ENCODE data around the gene ACP4.
"Not testable (repeated sequence)": the region's sequence is repeated elsewhere in the genome, so short reads cannot be mapped to it uniquely, and the experiment has no call there.

ACP4 gene

GRCh38 chr19:50770888-50771287 lies 19.3 kb upstream of the ACP4 start:
- in situ Hi-C loops (cut with MboI; ENCODE audit: low sequenced_read_pairs, unreplicated experiment), result no loop called here
- TF ChIP-seq, protein P1, sequence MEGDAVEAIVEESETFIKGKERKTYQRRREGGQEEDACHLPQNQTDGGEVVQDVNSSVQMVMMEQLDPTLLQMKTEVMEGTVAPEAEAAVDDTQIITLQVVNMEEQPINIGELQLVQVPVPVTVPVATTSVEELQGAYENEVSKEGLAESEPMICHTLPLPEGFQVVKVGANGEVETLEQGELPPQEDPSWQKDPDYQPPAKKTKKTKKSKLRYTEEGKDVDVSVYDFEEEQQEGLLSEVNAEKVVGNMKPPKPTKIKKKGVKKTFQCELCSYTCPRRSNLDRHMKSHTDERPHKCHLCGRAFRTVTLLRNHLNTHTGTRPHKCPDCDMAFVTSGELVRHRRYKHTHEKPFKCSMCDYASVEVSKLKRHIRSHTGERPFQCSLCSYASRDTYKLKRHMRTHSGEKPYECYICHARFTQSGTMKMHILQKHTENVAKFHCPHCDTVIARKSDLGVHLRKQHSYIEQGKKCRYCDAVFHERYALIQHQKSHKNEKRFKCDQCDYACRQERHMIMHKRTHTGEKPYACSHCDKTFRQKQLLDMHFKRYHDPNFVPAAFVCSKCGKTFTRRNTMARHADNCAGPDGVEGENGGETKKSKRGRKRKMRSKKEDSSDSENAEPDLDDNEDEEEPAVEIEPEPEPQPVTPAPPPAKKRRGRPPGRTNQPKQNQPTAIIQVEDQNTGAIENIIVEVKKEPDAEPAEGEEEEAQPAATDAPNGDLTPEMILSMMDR (IDR thresholded peaks at IDR 0.05; ENCODE audit: borderline replicate concordance, control extremely low read depth, extremely low read depth, insufficient read depth, missing control alignments), result no peak
- no peak for DNase-seq (ENCODE audit: low spot score)

DNA sequence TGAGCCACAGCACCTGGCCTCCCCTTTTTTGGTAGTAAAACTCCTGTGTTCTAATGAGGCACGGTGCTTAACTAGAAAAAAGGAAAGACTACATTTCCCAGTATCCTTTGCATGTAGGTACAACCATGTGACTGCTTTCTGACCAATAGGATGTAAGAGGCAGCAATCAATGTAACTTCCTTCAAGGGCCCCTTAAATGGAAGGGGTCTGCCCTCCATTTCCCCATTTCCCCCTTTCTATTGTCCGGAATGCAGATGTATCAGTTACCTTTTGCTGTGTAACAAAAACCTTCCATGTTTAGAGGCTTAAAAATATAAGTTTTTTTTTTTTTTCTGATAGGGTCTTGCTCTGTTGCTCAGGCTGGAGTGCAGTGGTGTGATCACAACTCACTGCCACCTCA lies 17.7 kb upstream of the ACP4 start:
- DNase-seq (ENCODE audit: low spot score), result no peak
- TF ChIP-seq, protein P1 (IDR thresholded peaks at IDR 0.05; ENCODE audit: borderline replicate concordance, control extremely low read depth, extremely low read depth, insufficient read depth, missing control alignments), result no peak
- in situ Hi-C loops (cut with MboI; ENCODE audit: low sequenced_read_pairs, unreplicated experiment), result no loop called here

- in situ Hi-C loops (cut with MboI; ENCODE audit: low sequenced_read_pairs, unreplicated experiment); DNase-seq (ENCODE audit: low spot score): not testable (repeated sequence)
Measured at GRCh38 chr19:50772912-50773311, 17.3 kb upstream of the ACP4 start.

DNA sequence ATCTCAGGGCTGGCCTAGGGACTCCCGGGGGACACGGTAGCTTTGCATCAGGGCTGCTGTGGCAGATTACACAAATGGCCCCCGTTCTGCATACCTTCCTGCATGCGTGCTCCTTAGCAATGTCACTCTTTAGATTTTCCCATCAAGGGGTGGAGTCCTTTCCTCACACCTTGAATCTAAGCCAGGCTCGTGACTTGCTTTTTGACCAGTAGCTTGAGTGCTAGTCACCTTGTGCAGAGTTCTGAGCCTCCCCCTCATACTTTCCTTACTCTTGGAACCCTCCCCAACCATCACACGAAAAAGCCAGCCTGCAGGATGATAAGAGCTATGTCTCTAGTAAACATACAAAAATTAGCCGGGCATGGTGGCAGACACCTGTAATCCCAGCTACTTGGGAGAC lies 16.8 kb upstream of the ACP4 start:
- in situ Hi-C loops (cut with MboI; ENCODE audit: low sequenced_read_pairs, unreplicated experiment); DNase-seq (ENCODE audit: low spot score): not testable (repeated sequence)

- DNase-seq (ENCODE audit: low spot score), result no peak
- in situ Hi-C loops (cut with MboI; ENCODE audit: low sequenced_read_pairs, unreplicated experiment), result loop anchor here (25.0 kb wide), 2 partner anchors 239 to 414 kb away; partner anchors contain the start of gene NAPSA
- TF ChIP-seq, protein P1 (IDR thresholded peaks at IDR 0.05; ENCODE audit: borderline replicate concordance, control extremely low read depth, extremely low read depth, insufficient read depth, missing control alignments), result no peak
Measured at GRCh38 chr19:50776131-50776530, 14.1 kb upstream of the ACP4 start.

GRCh38 chr19:50777261-50777660 lies 13.0 kb upstream of the ACP4 start:
- no peak for DNase-seq (ENCODE audit: low spot score)
- TF ChIP-seq, protein P1 (IDR thresholded peaks at IDR 0.05; ENCODE audit: borderline replicate concordance, control extremely low read depth, extremely low read depth, insufficient read depth, missing control alignments), result no peak
- in situ Hi-C loops (cut with MboI; ENCODE audit: low sequenced_read_pairs, unreplicated experiment), result loop anchor here (25.0 kb wide), 2 partner anchors 240 to 415 kb away; partner anchors contain the start of gene NAPSA

GRCh38 chr19:50777830-50778303 lies 12.3 kb upstream of the ACP4 start:
- no peak for DNase-seq (ENCODE audit: low spot score)
- in situ Hi-C loops (cut with MboI; ENCODE audit: low sequenced_read_pairs, unreplicated experiment), result loop anchor here (25.0 kb wide), 2 partner anchors 241 to 416 kb away; partner anchors contain the start of gene NAPSA
- TF ChIP-seq, protein P1 (IDR thresholded peaks at IDR 0.05; ENCODE audit: borderline replicate concordance, control extremely low read depth, extremely low read depth, insufficient read depth, missing control alignments), result no peak

DNA sequence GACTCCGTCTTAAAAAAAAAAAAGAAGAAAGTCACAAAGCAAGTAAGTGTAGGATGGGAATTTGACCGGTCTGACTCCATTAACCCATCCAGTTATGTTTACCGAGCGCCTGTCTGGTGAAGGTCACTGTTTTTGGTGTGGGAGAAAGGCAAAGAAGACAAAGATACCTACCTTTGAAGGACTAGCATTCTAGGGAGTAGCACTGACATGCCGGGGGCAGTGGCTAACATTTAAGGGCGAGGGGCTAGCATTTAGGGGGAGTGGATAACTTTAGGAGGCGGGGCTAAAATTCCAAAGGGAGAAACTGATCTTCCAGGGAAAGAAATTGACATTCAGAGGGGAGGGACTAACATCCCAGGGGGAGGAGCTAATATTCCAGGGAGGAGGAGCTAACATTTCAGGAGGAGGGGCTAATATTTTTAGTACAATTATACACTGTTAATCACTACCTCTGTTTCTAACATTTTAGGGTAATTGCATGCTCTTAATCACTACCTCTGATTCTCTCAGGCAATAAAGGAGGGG lies 11.2 kb upstream of the ACP4 start:
- TF ChIP-seq, protein P1 (IDR thresholded peaks at IDR 0.05; ENCODE audit: borderline replicate concordance, control extremely low read depth, extremely low read depth, insufficient read depth, missing control alignments), result no peak
- in situ Hi-C loops (cut with MboI; ENCODE audit: low sequenced_read_pairs, unreplicated experiment), result loop anchor here (25.0 kb wide), 2 partner anchors 242 to 417 kb away; partner anchors contain the start of gene NAPSA
- DNase-seq (ENCODE audit: low spot score), result no peak

All from GM13976 (cell line).